Measurements from ENCODE around the gene NOXRED1.
A peak's percentile ranks its signal among the peaks of the same experiment; 100 is the strongest.

- peak; percentile 51 to 79 for TF ChIP-seq CTCF (conservative IDR thresholded peaks at IDR 0.05; ENCODE audit: low read depth in 2 of 2)
- TF ChIP-seq, protein P1, sequence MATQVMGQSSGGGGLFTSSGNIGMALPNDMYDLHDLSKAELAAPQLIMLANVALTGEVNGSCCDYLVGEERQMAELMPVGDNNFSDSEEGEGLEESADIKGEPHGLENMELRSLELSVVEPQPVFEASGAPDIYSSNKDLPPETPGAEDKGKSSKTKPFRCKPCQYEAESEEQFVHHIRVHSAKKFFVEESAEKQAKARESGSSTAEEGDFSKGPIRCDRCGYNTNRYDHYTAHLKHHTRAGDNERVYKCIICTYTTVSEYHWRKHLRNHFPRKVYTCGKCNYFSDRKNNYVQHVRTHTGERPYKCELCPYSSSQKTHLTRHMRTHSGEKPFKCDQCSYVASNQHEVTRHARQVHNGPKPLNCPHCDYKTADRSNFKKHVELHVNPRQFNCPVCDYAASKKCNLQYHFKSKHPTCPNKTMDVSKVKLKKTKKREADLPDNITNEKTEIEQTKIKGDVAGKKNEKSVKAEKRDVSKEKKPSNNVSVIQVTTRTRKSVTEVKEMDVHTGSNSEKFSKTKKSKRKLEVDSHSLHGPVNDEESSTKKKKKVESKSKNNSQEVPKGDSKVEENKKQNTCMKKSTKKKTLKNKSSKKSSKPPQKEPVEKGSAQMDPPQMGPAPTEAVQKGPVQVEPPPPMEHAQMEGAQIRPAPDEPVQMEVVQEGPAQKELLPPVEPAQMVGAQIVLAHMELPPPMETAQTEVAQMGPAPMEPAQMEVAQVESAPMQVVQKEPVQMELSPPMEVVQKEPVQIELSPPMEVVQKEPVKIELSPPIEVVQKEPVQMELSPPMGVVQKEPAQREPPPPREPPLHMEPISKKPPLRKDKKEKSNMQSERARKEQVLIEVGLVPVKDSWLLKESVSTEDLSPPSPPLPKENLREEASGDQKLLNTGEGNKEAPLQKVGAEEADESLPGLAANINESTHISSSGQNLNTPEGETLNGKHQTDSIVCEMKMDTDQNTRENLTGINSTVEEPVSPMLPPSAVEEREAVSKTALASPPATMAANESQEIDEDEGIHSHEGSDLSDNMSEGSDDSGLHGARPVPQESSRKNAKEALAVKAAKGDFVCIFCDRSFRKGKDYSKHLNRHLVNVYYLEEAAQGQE (IDR thresholded peaks at IDR 0.05; ENCODE audit: unreplicated experiment) = no peak
- TF ChIP-seq, protein P2, sequence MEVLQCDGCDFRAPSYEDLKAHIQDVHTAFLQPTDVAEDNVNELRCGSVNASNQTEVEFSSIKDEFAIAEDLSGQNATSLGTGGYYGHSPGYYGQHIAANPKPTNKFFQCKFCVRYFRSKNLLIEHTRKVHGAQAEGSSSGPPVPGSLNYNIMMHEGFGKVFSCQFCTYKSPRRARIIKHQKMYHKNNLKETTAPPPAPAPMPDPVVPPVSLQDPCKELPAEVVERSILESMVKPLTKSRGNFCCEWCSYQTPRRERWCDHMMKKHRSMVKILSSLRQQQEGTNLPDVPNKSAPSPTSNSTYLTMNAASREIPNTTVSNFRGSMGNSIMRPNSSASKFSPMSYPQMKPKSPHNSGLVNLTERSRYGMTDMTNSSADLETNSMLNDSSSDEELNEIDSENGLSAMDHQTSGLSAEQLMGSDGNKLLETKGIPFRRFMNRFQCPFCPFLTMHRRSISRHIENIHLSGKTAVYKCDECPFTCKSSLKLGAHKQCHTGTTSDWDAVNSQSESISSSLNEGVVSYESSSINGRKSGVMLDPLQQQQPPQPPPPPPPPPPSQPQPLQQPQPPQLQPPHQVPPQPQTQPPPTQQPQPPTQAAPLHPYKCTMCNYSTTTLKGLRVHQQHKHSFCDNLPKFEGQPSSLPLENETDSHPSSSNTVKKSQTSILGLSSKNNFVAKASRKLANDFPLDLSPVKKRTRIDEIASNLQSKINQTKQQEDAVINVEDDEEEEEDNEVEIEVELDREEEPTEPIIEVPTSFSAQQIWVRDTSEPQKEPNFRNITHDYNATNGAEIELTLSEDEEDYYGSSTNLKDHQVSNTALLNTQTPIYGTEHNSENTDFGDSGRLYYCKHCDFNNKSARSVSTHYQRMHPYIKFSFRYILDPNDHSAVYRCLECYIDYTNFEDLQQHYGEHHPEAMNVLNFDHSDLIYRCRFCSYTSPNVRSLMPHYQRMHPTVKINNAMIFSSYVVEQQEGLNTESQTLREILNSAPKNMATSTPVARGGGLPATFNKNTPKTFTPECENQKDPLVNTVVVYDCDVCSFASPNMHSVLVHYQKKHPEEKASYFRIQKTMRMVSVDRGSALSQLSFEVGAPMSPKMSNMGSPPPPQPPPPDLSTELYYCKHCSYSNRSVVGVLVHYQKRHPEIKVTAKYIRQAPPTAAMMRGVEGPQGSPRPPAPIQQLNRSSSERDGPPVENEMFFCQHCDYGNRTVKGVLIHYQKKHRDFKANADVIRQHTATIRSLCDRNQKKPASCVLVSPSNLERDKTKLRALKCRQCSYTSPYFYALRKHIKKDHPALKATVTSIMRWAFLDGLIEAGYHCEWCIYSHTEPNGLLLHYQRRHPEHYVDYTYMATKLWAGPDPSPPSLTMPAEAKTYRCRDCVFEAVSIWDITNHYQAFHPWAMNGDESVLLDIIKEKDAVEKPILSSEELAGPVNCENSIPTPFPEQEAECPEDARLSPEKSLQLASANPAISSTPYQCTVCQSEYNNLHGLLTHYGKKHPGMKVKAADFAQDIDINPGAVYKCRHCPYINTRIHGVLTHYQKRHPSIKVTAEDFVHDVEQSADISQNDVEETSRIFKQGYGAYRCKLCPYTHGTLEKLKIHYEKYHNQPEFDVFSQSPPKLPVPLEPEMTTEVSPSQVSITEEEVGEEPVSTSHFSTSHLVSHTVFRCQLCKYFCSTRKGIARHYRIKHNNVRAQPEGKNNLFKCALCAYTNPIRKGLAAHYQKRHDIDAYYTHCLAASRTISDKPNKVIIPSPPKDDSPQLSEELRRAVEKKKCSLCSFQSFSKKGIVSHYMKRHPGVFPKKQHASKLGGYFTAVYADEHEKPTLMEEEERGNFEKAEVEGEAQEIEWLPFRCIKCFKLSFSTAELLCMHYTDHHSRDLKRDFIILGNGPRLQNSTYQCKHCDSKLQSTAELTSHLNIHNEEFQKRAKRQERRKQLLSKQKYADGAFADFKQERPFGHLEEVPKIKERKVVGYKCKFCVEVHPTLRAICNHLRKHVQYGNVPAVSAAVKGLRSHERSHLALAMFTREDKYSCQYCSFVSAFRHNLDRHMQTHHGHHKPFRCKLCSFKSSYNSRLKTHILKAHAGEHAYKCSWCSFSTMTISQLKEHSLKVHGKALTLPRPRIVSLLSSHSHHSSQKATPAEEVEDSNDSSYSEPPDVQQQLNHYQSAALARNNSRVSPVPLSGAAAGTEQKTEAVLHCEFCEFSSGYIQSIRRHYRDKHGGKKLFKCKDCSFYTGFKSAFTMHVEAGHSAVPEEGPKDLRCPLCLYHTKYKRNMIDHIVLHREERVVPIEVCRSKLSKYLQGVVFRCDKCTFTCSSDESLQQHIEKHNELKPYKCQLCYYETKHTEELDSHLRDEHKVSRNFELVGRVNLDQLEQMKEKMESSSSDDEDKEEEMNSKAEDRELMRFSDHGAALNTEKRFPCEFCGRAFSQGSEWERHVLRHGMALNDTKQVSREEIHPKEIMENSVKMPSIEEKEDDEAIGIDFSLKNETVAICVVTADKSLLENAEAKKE (CRISPR knock-in tag; IDR thresholded peaks at IDR 0.05) = peak; percentile 75; the same call in 1 of the 2 replicates
- no peak for TF ChIP-seq EZH2 (IDR thresholded peaks at IDR 0.05; ENCODE audit: low read depth, unreplicated experiment)
- no peak for TF ChIP-seq POLR2AphosphoS5 (IDR thresholded peaks at IDR 0.05; ENCODE audit: low read depth)
- no peak for TF ChIP-seq ZNF114 (CRISPR knock-in tag; IDR thresholded peaks at IDR 0.05)
- TF ChIP-seq EZH2phosphoT487 (IDR thresholded peaks at IDR 0.05; ENCODE audit: unreplicated experiment) = no peak
- no peak for TF ChIP-seq ZNF331 (CRISPR knock-in tag; IDR thresholded peaks at IDR 0.05; ENCODE audit: low read depth)
- no peak for TF ChIP-seq STAT1 (IDR thresholded peaks at IDR 0.05; ENCODE audit: unreplicated experiment)
- TF ChIP-seq CREB1 (CRISPR knock-in tag; IDR thresholded peaks at IDR 0.05; ENCODE audit: low read depth) = no peak
Measured at GRCh38 chr14:77409131-77409533, 14.2 kb downstream of the NOXRED1 start.
